ENCODE results near the gene EXOSC5.

GRCh38 chr19:41363753-41364523 lies 33.2 kb downstream of the EXOSC5 start, which contains the start of gene B9D2:
- TF ChIP-seq POLR2AphosphoS5 (IDR thresholded peaks at IDR 0.05; ENCODE audit: borderline replicate concordance, low read depth, low read length) (peak; percentile 90), EZH2 (IDR thresholded peaks at IDR 0.05) (no peak)

All from SK-N-MC (cell line).